SK-N-SH treated with all-trans-retinoic acid at 6 μM for 48 hours (cell line): Measurements from ENCODE around the gene MYLK.

Experiments used
- ATAC-seq: fragments of 200-7000 bp; cut with Tn5 transposase; 3 replicates; pipeline ENCODE4 v1.9.1; 2020; ENCODE audit warnings: mild to moderate bottlenecking, moderate library complexity
- ARNTL ChIP-seq: fragments of 450-650 bp; formaldehyde crosslinking; IDR thresholded peaks from 2 replicates; pipeline ENCODE4 v1.5.0; 2020; ENCODE audit warnings: low read depth, mild to moderate bottlenecking, moderate library complexity, borderline replicate concordance
- BACH2 ChIP-seq: fragments of 250-450 bp; sonication (Bioruptor Pico); IDR thresholded peaks from 2 replicates; pipeline ENCODE4 v1.9.0; 2021; ENCODE audit warnings: mild to moderate bottlenecking, borderline replicate concordance
- CSDC2 ChIP-seq: fragments of 250-450 bp; sonication (Bioruptor Pico); IDR thresholded peaks from 2 replicates; pipeline ENCODE4 v1.5.0; 2020; ENCODE audit warnings: mild to moderate bottlenecking, moderate library complexity
- ESRRG ChIP-seq: fragments of 250-450 bp; sonication (Bioruptor Pico); IDR thresholded peaks from 2 replicates; pipeline ENCODE4 v1.6.1; 2021; ENCODE audit warnings: mild to moderate bottlenecking
- GLIS3 ChIP-seq: fragments of 250-450 bp; sonication (Bioruptor Pico); IDR thresholded peaks from 2 replicates; pipeline ENCODE4 v1.5.0; 2020; ENCODE audit warnings: mild to moderate bottlenecking, moderate library complexity
- ISL1 ChIP-seq: fragments of 250-450 bp; sonication (Bioruptor Pico); IDR thresholded peaks from 2 replicates; pipeline ENCODE4 v2.1.2; 2022; ENCODE audit warnings: mild to moderate bottlenecking, moderate library complexity
- PPARA ChIP-seq: fragments of 250-450 bp; sonication (Bioruptor Pico); IDR thresholded peaks from 2 replicates; pipeline ENCODE4 v1.5.0; 2020; ENCODE audit warnings: mild to moderate bottlenecking, borderline replicate concordance
- RARB ChIP-seq: fragments of 250-450 bp; sonication (Bioruptor Pico); IDR thresholded peaks from 2 replicates; pipeline ENCODE4 v1.8.0; 2021; ENCODE audit warnings: mild to moderate bottlenecking, moderate library complexity
- SNAI2 ChIP-seq: fragments of 250-450 bp; sonication (Bioruptor Pico); IDR thresholded peaks from 2 replicates; pipeline ENCODE4 v1.5.0; 2020; ENCODE audit warnings: mild to moderate bottlenecking, moderate library complexity
- TCF4 ChIP-seq: fragments of 250-450 bp; sonication (Bioruptor Pico); IDR thresholded peaks from 2 replicates; pipeline ENCODE4 v1.8.0; 2021; ENCODE audit warnings: mild to moderate bottlenecking, moderate library complexity, borderline replicate concordance
- TOX ChIP-seq: fragments of 250-450 bp; sonication (Bioruptor Pico); IDR thresholded peaks from 2 replicates; pipeline ENCODE4 v1.8.0; 2021; ENCODE audit warnings: mild to moderate bottlenecking, moderate library complexity, borderline replicate concordance
- ZC3H10 ChIP-seq: fragments of 250-450 bp; sonication (Bioruptor Pico); IDR thresholded peaks from 2 replicates; pipeline ENCODE4 v1.5.1; 2021; ENCODE audit warnings: mild to moderate bottlenecking, moderate library complexity
- ZFP3 ChIP-seq: fragments of 250-450 bp; sonication (Bioruptor Pico); IDR thresholded peaks from 2 replicates; pipeline ENCODE4 v1.5.0; 2020; ENCODE audit warnings: mild to moderate bottlenecking, moderate library complexity
- ZFP30 ChIP-seq: fragments of 450-650 bp; formaldehyde crosslinking; IDR thresholded peaks from 2 replicates; pipeline ENCODE4 v1.5.0; 2022; ENCODE audit warnings: mild to moderate bottlenecking, moderate library complexity
- ZNF565 ChIP-seq: fragments of 450-650 bp; formaldehyde crosslinking; conservative IDR thresholded peaks from 2 replicates; pipeline ENCODE4 v1.5.0; 2020; ENCODE audit warnings: low read depth, mild to moderate bottlenecking, moderate library complexity
- ZNF70 ChIP-seq: fragments of 450-650 bp; formaldehyde crosslinking; IDR thresholded peaks from 2 replicates; pipeline ENCODE4 v1.5.0; 2020; ENCODE audit warnings: mild to moderate bottlenecking, moderate library complexity
- ZNF8 ChIP-seq: fragments of 450-650 bp; formaldehyde crosslinking; IDR thresholded peaks from 2 replicates; pipeline ENCODE4 v1.5.0; 2020; ENCODE audit warnings: mild to moderate bottlenecking, moderate library complexity
- TF ChIP-seq, protein P1 (sequence below): fragments of 250-450 bp; sonication (Bioruptor Pico); IDR thresholded peaks from 2 replicates; pipeline ENCODE4 v1.8.0; 2020; ENCODE audit warnings: mild to moderate bottlenecking, moderate library complexity, borderline replicate concordance
- TF ChIP-seq, protein P2 (sequence below): fragments of 250-450 bp; sonication (Bioruptor Pico); IDR thresholded peaks from 2 replicates; pipeline ENCODE4 v1.5.1; 2021; ENCODE audit warnings: mild to moderate bottlenecking, moderate library complexity
- TF ChIP-seq, protein P3 (sequence below): fragments of 250-450 bp; sonication (Bioruptor Pico); IDR thresholded peaks from 2 replicates; pipeline ENCODE4 v1.5.0; 2020; ENCODE audit warnings: mild to moderate bottlenecking, moderate library complexity
- TF ChIP-seq, protein P4 (sequence below): fragments of 250-450 bp; sonication (Bioruptor Pico); IDR thresholded peaks from 2 replicates; pipeline ENCODE4 v1.5.1; 2020; ENCODE audit warnings: low read depth, mild to moderate bottlenecking, moderate library complexity

The MYLK gene

DNA sequence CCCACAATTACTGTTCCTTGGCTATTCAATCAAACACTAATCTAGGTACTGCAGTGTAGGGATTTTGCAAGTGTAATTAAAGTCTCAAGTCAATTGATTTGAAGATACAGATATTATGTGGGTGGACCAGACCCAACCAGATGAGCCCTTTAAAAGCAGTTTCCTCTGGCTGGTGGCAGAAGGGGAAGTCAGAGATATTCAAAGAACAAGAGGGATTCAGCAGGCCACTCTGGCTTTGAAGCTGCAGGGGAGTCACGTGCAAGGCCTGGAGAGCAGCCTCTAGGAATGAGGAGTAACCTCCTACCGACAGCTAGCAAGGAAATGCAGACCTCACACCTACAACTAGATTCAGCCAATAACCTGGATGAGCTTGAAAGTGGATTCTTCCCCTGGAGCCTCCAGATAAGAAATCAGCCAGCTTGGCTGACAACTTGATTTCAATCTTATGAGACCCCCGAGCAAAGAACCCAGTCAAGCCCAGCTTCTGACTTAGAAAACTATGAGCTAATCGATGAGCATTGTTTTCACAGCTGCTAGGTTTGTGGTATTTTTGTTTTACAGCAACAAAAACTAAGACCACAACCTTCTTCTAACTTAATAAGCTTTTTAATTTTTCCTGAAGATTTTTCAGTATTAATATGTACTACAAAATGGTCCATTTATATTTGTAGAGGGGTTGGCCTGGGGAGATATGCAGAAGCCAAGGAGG, 312.7 kb downstream of the MYLK start (continued):
- TF ChIP-seq, protein P1, sequence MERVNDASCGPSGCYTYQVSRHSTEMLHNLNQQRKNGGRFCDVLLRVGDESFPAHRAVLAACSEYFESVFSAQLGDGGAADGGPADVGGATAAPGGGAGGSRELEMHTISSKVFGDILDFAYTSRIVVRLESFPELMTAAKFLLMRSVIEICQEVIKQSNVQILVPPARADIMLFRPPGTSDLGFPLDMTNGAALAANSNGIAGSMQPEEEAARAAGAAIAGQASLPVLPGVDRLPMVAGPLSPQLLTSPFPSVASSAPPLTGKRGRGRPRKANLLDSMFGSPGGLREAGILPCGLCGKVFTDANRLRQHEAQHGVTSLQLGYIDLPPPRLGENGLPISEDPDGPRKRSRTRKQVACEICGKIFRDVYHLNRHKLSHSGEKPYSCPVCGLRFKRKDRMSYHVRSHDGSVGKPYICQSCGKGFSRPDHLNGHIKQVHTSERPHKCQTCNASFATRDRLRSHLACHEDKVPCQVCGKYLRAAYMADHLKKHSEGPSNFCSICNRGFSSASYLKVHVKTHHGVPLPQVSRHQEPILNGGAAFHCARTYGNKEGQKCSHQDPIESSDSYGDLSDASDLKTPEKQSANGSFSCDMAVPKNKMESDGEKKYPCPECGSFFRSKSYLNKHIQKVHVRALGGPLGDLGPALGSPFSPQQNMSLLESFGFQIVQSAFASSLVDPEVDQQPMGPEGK (CRISPR knock-in tag), result no peak
- no peak for TF ChIP-seq ZFP3 (CRISPR knock-in tag)
- TF ChIP-seq PPARA (CRISPR knock-in tag), result no peak
- no peak for TF ChIP-seq TOX (CRISPR knock-in tag)
- no peak for TF ChIP-seq ZNF565 (CRISPR knock-in tag)
- TF ChIP-seq ZC3H10 (CRISPR knock-in tag), result no peak
- no peak for TF ChIP-seq CSDC2
- TF ChIP-seq RARB (CRISPR knock-in tag), result no peak

DNA sequence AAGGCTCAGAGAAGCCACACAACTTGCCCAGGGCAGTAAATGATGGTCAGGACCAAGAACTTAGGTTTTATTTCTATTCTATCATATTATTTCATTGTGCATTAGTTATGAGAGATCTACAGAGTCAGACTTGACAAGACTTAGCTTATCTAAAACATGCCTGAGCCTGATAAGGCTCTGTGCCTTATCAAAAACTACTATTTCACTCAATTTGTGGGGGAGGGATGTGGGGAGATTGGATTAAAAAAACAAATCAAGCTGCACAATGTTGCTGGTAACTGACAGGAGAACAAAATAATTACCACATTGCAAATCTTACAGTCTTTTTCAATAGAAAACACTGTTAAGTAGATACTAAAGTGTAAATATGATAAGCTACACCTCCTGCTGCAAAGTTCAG, 315.3 kb downstream of the MYLK start:
- no peak for ATAC-seq
- no peak for TF ChIP-seq TOX (CRISPR knock-in tag)
- TF ChIP-seq SNAI2, result no peak
- TF ChIP-seq TCF4 (CRISPR knock-in tag), result no peak
- no peak for TF ChIP-seq ESRRG (CRISPR knock-in tag)
- TF ChIP-seq, protein P1 (CRISPR knock-in tag), result no peak

DNA sequence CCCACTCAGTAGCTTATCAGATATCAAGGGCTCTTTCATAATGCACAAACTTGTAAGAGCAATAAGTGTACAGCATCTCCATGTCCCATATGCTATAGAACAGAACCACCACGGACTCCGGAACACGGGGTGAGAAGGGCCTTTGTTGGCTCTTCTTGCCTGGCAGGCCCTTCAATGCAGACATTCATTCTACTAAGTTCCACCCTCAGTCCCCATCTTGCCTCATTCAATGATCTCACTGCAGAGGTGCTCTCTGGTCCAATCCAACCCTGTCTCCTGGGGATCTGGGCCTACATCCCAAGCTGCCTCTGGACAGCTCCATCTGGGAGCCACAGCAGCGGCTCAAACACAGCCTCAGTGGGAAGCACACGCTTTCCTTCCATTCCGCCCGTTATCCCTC, 316.1 kb downstream of the MYLK start:
- ATAC-seq, result no peak

DNA sequence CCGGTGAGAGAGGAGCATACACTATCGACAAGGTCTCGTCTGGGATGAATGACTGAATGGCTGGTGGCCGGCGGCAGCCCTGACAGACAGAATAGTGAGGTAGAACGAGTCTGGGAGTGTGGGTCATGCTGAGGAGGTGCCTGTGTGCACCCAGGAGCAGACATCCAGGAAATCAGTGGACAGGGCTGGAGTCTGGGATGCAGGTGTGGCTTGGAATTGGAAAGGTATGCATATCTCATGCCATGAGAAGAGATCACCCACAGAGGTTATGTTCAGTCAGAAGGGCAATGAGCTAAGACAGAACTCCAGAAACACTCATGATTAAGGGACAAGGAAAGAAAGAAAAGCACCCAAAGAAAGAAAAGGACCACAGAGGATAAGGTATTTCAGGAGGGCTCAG, 320.1 kb downstream of the MYLK start:
- TF ChIP-seq ZC3H10 (CRISPR knock-in tag) (no peak), PPARA (CRISPR knock-in tag) (no peak), ISL1 (no peak)
- TF ChIP-seq, protein P2, sequence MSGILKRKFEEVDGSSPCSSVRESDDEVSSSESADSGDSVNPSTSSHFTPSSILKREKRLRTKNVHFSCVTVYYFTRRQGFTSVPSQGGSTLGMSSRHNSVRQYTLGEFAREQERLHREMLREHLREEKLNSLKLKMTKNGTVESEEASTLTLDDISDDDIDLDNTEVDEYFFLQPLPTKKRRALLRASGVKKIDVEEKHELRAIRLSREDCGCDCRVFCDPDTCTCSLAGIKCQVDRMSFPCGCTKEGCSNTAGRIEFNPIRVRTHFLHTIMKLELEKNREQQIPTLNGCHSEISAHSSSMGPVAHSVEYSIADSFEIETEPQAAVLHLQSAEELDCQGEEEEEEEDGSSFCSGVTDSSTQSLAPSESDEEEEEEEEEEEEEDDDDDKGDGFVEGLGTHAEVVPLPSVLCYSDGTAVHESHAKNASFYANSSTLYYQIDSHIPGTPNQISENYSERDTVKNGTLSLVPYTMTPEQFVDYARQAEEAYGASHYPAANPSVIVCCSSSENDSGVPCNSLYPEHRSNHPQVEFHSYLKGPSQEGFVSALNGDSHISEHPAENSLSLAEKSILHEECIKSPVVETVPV (CRISPR knock-in tag), result no peak
- TF ChIP-seq, all 23 proteins: peak for 0
- no peak for ATAC-seq

More for the DNA sequence above, 316.1 kb downstream of the MYLK start:
- TF ChIP-seq ESRRG (CRISPR knock-in tag) (no peak), SNAI2 (no peak), ZC3H10 (CRISPR knock-in tag) (no peak), ZNF565 (CRISPR knock-in tag) (no peak), CSDC2 (no peak)

DNA sequence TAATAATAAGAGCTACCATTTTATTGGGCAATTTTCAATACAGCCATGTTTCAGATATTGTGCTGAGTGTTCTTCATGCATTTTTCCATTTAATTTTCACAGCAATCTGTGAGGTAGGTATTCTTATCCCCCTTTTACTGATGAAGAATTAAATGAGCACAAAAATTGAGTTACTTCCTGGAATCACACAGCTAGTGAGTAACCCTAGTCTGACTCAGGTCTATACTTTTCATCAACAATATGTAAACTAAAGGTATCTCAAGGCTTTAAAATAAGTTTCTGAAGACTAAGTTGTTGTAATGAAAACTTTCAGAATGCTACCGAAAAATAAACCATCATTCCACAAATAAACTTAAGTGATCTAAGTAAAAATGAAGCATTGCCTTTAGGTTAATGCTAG, 321.6 kb downstream of the MYLK start:
- no peak for ATAC-seq
- TF ChIP-seq GLIS3 (CRISPR knock-in tag), result no peak
- no peak for TF ChIP-seq ZFP3 (CRISPR knock-in tag)
- TF ChIP-seq SNAI2, result no peak
- TF ChIP-seq, protein P3, sequence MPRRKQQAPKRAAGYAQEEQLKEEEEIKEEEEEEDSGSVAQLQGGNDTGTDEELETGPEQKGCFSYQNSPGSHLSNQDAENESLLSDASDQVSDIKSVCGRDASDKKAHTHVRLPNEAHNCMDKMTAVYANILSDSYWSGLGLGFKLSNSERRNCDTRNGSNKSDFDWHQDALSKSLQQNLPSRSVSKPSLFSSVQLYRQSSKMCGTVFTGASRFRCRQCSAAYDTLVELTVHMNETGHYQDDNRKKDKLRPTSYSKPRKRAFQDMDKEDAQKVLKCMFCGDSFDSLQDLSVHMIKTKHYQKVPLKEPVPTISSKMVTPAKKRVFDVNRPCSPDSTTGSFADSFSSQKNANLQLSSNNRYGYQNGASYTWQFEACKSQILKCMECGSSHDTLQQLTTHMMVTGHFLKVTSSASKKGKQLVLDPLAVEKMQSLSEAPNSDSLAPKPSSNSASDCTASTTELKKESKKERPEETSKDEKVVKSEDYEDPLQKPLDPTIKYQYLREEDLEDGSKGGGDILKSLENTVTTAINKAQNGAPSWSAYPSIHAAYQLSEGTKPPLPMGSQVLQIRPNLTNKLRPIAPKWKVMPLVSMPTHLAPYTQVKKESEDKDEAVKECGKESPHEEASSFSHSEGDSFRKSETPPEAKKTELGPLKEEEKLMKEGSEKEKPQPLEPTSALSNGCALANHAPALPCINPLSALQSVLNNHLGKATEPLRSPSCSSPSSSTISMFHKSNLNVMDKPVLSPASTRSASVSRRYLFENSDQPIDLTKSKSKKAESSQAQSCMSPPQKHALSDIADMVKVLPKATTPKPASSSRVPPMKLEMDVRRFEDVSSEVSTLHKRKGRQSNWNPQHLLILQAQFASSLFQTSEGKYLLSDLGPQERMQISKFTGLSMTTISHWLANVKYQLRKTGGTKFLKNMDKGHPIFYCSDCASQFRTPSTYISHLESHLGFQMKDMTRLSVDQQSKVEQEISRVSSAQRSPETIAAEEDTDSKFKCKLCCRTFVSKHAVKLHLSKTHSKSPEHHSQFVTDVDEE (CRISPR knock-in tag), result no peak
- no peak for TF ChIP-seq ZFP30 (CRISPR knock-in tag)
- no peak for TF ChIP-seq BACH2 (CRISPR knock-in tag)
- TF ChIP-seq TOX (CRISPR knock-in tag), result no peak
- TF ChIP-seq ISL1, result no peak
- no peak for TF ChIP-seq PPARA (CRISPR knock-in tag)
- no peak for TF ChIP-seq ARNTL
- TF ChIP-seq, protein P4, sequence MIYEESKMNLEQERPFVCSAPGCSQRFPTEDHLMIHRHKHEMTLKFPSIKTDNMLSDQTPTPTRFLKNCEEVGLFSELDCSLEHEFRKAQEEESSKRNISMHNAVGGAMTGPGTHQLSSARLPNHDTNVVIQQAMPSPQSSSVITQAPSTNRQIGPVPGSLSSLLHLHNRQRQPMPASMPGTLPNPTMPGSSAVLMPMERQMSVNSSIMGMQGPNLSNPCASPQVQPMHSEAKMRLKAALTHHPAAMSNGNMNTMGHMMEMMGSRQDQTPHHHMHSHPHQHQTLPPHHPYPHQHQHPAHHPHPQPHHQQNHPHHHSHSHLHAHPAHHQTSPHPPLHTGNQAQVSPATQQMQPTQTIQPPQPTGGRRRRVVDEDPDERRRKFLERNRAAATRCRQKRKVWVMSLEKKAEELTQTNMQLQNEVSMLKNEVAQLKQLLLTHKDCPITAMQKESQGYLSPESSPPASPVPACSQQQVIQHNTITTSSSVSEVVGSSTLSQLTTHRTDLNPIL (CRISPR knock-in tag), result no peak
- TF ChIP-seq, protein P2 (CRISPR knock-in tag), result no peak
- no peak for TF ChIP-seq ZNF70 (CRISPR knock-in tag)
- no peak for TF ChIP-seq RARB (CRISPR knock-in tag)
- TF ChIP-seq ZNF8, result no peak
